Naive thymus-derived CD4-positive, alpha-beta T cell (primary cell): ENCODE measurements around the gene ABCF3. TPM values are rescaled to one million over a fixed set of nuclear protein-coding genes. Genes with fewer than 3 reads are reported as not detected.

Source experiments
- ATAC-seq: fragments of 150-1000 bp; cut with Tn5 transposase; 2 replicates; pipeline ENCODE4 v1.10.0; 2021; ENCODE audit warnings: mild to moderate bottlenecking, moderate library complexity
- CTCF ChIA-PET: fragments of 350-600 bp; sonication (Branson Sonifier 250); formaldehyde crosslinking; loops from one replicate; lab custom pipeline; 2021; ENCODE audit warnings: antibody characterized with exemption; lab: Charles Lee
- POLR2A ChIA-PET: fragments of 350-600 bp; sonication (Branson Sonifier 250); formaldehyde crosslinking; loops from one replicate; lab custom pipeline; 2021; ENCODE audit warnings: antibody characterized with exemption, inconsistent platforms; lab: Charles Lee
- DNase-seq, 9 donors: peaks; one replicate each; pipeline versions ENCODE4 v3.0.0 to v3.0.0-alpha.2; 2020 to 2022; ENCODE audit warnings: mixed read lengths in 1 of 9
- H3K27ac ChIP-seq: one replicate; pipeline ENCODE4 v1.7.0; 2013; ENCODE audit warnings: mild to moderate bottlenecking, low read depth, low read length, moderate library complexity
- H3K27me3 ChIP-seq, 2 donors: one replicate each; pipeline ENCODE4 v1.7.0; 2013; ENCODE audit warnings: low read length in 2 of 2, mild to moderate bottlenecking in 2 of 2, moderate library complexity in 2 of 2; ENCODE audit not compliant: control insufficient read depth in 2 of 2, insufficient read depth in 2 of 2
- H3K36me3 ChIP-seq, 3 experiments: 1 replicate in 2 of 3; 2 replicates in 1 of 3; pipeline ENCODE4 v1.7.0; 2013; ENCODE audit warnings: low read length in 3 of 3, mild to moderate bottlenecking in 3 of 3, moderate library complexity in 1 of 3; ENCODE audit not compliant: insufficient read depth in 3 of 3, control insufficient read depth in 2 of 3
- H3K4me1 ChIP-seq, 2 donors: one replicate each; pipeline ENCODE4 v1.7.0; 2013; ENCODE audit warnings: low read length in 2 of 2, mild to moderate bottlenecking in 2 of 2, moderate library complexity in 1 of 2; ENCODE audit not compliant: control insufficient read depth in 2 of 2, insufficient read depth in 2 of 2
- H3K4me3 ChIP-seq: 2 replicates; pipeline ENCODE4 v1.7.0; 2013; ENCODE audit warnings: mild to moderate bottlenecking, low read length
- H3K9me3 ChIP-seq, 3 experiments: 1 replicate in 2 of 3; 2 replicates in 1 of 3; pipeline ENCODE4 v1.7.0; 2013; ENCODE audit warnings: low read length in 3 of 3; ENCODE audit not compliant: control insufficient read depth in 2 of 3
- H3K27ac Mint-ChIP-seq, 9 donors: one replicate each; pipeline ENCODE4 v1.8.0; 2020 to 2022; ENCODE audit warnings: mixed read lengths in 9 of 9, mild to moderate bottlenecking in 8 of 9, moderate library complexity in 5 of 9, inconsistent platforms in 2 of 9
- H3K27me3 Mint-ChIP-seq, 5 donors: one replicate each; pipeline ENCODE4 v1.8.0; 2021 to 2022; ENCODE audit warnings: mixed read lengths in 5 of 5, mild to moderate bottlenecking in 1 of 5
- H3K36me3 Mint-ChIP-seq, 5 donors: one replicate each; pipeline ENCODE4 v1.8.0; 2020 to 2022; ENCODE audit warnings: mixed read lengths in 5 of 5, mild to moderate bottlenecking in 3 of 5, inconsistent platforms in 1 of 5
- H3K4me1 Mint-ChIP-seq, 7 donors: one replicate each; pipeline ENCODE4 v1.8.0; 2020 to 2022; ENCODE audit warnings: mixed read lengths in 7 of 7, mild to moderate bottlenecking in 3 of 7, inconsistent platforms in 1 of 7
- H3K4me3 Mint-ChIP-seq, 10 donors: one replicate each; pipeline ENCODE4 v1.8.0; 2020 to 2022; ENCODE audit warnings: mild to moderate bottlenecking in 10 of 10, mixed read lengths in 10 of 10, moderate library complexity in 6 of 10, inconsistent platforms in 2 of 10
- H3K9me3 Mint-ChIP-seq, 11 donors: one replicate each; pipeline ENCODE4 v1.8.0; 2020 to 2022; ENCODE audit warnings: mixed read lengths in 11 of 11, mild to moderate bottlenecking in 4 of 11, inconsistent platforms in 1 of 11, moderate library complexity in 1 of 11
- intact Hi-C, 2 donors: fragments of 100-400 bp; cut with micrococcal nuclease; formaldehyde crosslinking; loops; one replicate each; pipeline ENCODE4 v1.15.1; 2023
- polyA plus RNA-seq, 2 donors: library from polyadenylated mRNA; unstranded; fragments of 300-500 nt; fragmentation: Illumina TruSeq; gene quantifications; one replicate each; pipeline ENCODE4 v1.2.3, GENCODE V29; 2021
- total RNA-seq, 6 experiments: library from RNA in 5 of 6; stranded (reverse) in 5 of 6; gene quantifications; 1 replicate in 5 of 6; 2 replicates in 1 of 6; pipeline ENCODE4 v1.2.3 and lab custom pipeline; 2021 to 2026

Gene ABCF3
- total and polyA plus RNA-seq, 7 experiments from 2014 or later = 47.0 to 153 (median 102) TPM

DNA sequence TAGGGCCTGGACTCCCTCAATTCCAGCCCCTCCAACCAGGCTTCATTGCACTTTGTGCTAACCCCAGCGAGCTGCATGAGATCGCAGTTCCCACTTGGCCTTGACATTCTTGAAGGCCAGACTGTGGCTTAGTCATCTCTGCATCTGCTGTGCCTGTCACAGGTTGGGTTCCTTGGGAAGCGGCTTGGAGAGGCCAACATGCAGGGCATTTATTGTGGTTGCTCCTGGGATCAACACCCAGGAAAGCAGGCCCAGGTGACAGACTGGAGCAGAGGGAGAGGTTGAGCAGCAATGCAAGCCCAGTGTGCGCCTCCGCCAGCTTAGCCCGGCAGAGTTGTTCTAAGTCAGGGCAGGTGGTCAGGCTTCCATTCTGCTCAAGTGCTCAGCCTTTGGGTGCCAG, 10.5 kb downstream of the ABCF3 start:
- Histone ChIP-seq H3K27ac (no peak overlapping the region), H3K36me3 (peaks cover 10 to 40% (median 14%) of the 10 kb centered on the region in 3 experiments), H3K27me3 (no peaks in the 10 kb centered on the region), H3K4me1 (no peaks in the 10 kb centered on the region), H3K4me3 (no peak overlapping the region), H3K9me3 (no peaks in the 10 kb centered on the region)
- no peak for DNase-seq
- ChIA-PET CTCF (no interaction called here), POLR2A (no interaction called here)
- Mint-ChIP-seq H3K4me3 (no peak overlapping the region), H3K36me3 (peaks cover 4 to 27% (median 15%) of the 10 kb centered on the region in 5 donors), H3K27ac (no peak overlapping the region), H3K9me3 (peaks cover 0 to 2% (median 0%) of the 10 kb centered on the region in 11 donors), H3K4me1 (no peaks in the 10 kb centered on the region), H3K27me3 (no peaks in the 10 kb centered on the region)
- no peak for ATAC-seq
- intact Hi-C loops = no loop called here

DNA sequence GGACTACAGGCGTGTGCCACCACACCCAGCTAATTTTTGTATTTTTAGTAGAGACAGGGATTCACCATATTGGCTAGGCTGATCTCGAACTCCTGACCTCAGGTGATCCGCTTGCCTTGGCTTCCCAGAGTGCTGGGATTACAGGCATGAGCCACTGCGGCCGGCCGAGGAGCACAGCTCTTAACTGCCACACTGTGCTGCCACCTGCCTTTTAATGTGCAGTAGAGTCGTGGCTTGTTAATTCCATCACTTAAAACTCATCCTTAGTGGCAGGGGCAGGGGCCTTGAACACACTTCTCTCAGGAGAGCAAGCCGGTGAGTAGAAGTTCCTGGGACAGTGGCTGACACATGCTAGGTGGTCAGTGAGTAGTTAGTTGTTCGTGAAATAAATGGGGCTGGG, 12.5 kb downstream of the ABCF3 start:
- ChIA-PET CTCF (interaction anchor here (0.7 kb wide), 1 partner anchor 30 kb away, joined by 3 read pairs; no protein-coding TSS in a partner anchor), POLR2A (interaction anchor here (0.5 kb wide), 1 partner anchor 751 kb away, joined by 3 read pairs; no protein-coding TSS in a partner anchor)
- intact Hi-C loops = no loop called here
- H3K9me3 ChIP-seq = no peaks in the 10 kb centered on the region
- H3K27me3 Mint-ChIP-seq = no peaks in the 10 kb centered on the region
- DNase-seq = no peak
- H3K4me1 Mint-ChIP-seq = no peaks in the 10 kb centered on the region
- peaks cover 0 to 15% (median 9%) of the 10 kb centered on the region in 5 donors for H3K36me3 Mint-ChIP-seq
- no peak overlapping the region for H3K27ac ChIP-seq
- peaks cover 4 to 20% (median 12%) of the 10 kb centered on the region in 3 experiments for H3K36me3 ChIP-seq
- H3K27ac Mint-ChIP-seq = no peak overlapping the region
- H3K9me3 Mint-ChIP-seq = peaks cover 0 to 2% (median 0%) of the 10 kb centered on the region in 11 donors
- no peak overlapping the region for H3K4me3 ChIP-seq
- H3K4me3 Mint-ChIP-seq = no peak overlapping the region
- H3K4me1 ChIP-seq = no peaks in the 10 kb centered on the region
- ATAC-seq = no peak
- H3K27me3 ChIP-seq = no peaks in the 10 kb centered on the region

DNA sequence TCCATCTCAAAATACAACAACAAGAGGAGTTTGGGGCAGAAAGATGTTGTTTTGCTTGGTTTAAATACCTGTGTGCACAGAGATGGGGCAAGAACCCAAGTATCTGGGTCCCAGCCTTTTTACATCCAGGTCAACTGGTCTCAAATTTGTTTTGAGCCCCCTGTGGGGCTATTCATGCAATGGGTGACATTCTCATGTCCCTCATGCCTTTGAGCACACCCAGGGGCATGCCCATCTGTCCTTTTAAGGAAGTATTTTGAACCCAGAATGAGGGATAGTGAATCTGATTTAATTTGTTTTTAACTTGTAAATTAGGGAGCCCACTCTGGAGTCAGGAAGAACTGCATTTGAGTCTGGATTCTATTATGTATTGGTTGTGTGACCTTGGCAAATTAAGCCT, 14.8 kb downstream of the ABCF3 start:
- Histone ChIP-seq H3K36me3 (peaks cover 0 to 2% (median 0%) of the 10 kb centered on the region in 3 experiments), H3K9me3 (no peaks in the 10 kb centered on the region), H3K4me1 (no peaks in the 10 kb centered on the region), H3K27me3 (no peaks in the 10 kb centered on the region), H3K4me3 (no peak overlapping the region), H3K27ac (no peak overlapping the region)
- intact Hi-C loops = no loop called here
- Mint-ChIP-seq H3K27me3 (peaks cover under 1 to 5% (median 3%) of the 10 kb centered on the region in 5 donors), H3K36me3 (peaks cover 0 to 3% (median 0%) of the 10 kb centered on the region in 5 donors), H3K27ac (no peak overlapping the region), H3K9me3 (peaks cover 0 to 2% (median 0%) of the 10 kb centered on the region in 11 donors), H3K4me3 (no peak overlapping the region), H3K4me1 (no peaks in the 10 kb centered on the region)
- no peak for DNase-seq
- ChIA-PET POLR2A (no interaction called here), CTCF (interaction anchor here (0.6 kb wide), 1 partner anchor 14 kb away, joined by 4 read pairs; no protein-coding TSS in a partner anchor)
- no peak for ATAC-seq

DNA sequence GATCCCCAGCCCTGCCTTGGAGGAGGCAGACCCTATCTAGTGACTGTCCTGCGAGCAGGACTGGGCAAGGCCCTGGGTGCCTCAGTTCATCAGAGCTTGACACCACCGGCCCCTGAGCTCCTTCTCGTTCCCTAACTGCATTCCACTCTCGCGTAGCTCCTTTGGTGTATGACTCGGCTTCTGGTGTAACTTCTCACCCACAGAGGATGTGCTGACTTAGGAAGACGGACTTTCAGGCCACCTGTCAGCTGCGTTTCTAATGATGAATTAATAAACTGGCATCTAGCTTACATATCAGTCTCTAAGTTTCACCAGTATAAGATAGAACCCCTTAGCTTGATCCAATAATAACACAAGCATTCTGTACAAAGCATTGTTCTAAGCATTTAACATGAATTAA, 17.5 kb downstream of the ABCF3 start:
- intact Hi-C loops = no loop called here
- no peaks in the 10 kb centered on the region for H3K9me3 Mint-ChIP-seq
- H3K4me3 Mint-ChIP-seq = no peak overlapping the region
- Histone ChIP-seq H3K27ac (no peak overlapping the region), H3K27me3 (no peaks in the 10 kb centered on the region), H3K4me3 (no peak overlapping the region), H3K36me3 (no peaks in the 10 kb centered on the region), H3K4me1 (no peaks in the 10 kb centered on the region), H3K9me3 (no peaks in the 10 kb centered on the region)
- no peak overlapping the region for H3K27ac Mint-ChIP-seq
- no peak for DNase-seq
- H3K27me3 Mint-ChIP-seq = peaks cover 10 to 21% (median 19%) of the 10 kb centered on the region in 5 donors
- ChIA-PET CTCF (interaction anchor here (1.4 kb wide), 1 partner anchor 24 kb away, joined by 4 read pairs; no protein-coding TSS in a partner anchor), POLR2A (interaction anchor here (0.8 kb wide), 1 partner anchor 11 kb away, joined by 3 read pairs; no protein-coding TSS in a partner anchor)
- H3K4me1 Mint-ChIP-seq = no peaks in the 10 kb centered on the region
- no peak for ATAC-seq
- no peaks in the 10 kb centered on the region for H3K36me3 Mint-ChIP-seq

DNA sequence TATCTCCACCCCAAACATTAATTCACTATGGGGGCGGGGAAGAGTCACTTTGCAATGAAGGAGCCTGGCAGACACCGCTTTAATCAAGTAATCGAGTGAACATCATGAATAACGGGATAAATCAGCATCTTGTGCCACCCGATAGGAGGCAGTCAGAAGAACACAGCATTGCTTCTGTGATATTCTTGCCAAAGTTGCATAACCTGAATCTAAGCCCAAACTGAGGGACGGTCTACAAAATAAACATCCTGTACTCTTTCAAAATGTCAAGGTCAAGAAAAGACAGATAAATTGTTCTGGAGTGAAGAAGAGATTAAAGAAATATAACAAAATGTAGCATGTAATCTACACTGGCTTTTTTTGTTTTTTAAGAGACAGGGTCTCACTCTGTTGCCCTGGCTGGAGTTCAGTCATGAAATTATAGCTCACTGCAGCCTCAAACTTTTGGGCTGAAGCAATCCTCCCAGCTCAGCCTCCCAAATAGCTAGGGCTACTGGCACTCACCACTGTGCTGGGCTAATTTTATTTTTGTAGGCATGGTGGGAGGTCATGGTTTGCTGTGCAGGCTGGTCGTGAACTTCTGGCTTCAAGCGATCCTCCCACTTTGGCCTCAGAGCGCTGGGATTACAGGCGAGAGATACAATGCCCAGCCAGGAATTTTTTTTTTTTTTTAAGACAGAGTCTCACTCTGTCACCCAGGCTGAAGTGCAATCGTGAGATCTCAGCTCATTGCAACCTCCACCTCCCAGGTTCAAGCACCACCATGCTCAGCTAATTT, 23.3 kb downstream of the ABCF3 start:
- Mint-ChIP-seq H3K9me3 (no peaks in the 10 kb centered on the region), H3K36me3 (no peaks in the 10 kb centered on the region), H3K27ac (no peak overlapping the region), H3K4me1 (no peaks in the 10 kb centered on the region), H3K27me3 (peaks cover 13 to 21% (median 19%) of the 10 kb centered on the region in 5 donors), H3K4me3 (no peak overlapping the region)
- POLR2A ChIA-PET = no interaction called here
- DNase-seq (no peak), ATAC-seq (no peak)
- Histone ChIP-seq H3K36me3 (no peaks in the 10 kb centered on the region), H3K27ac (no peak overlapping the region), H3K9me3 (no peaks in the 10 kb centered on the region), H3K4me3 (no peak overlapping the region), H3K4me1 (no peaks in the 10 kb centered on the region), H3K27me3 (no peaks in the 10 kb centered on the region)
- intact Hi-C loops = no loop called here
- CTCF ChIA-PET = no interaction called here

DNA sequence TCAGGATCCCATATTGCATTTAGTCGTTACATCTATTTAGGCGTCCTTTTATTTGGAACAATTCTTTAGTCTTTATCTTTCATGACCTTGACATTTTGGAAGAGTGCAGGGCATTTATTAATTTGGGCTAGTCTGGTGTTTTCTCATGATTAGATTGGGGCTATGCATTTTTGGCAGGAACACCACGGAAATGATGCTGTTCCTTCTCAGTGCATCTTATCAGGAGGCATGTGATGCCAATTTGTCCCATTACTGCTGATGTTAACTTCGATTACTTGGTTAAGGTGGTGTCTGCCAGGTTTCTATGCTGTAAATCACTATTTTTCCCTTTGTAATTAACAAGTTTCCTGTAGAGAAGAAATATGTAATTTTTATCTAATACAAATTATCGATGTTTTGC, 25.3 kb downstream of the ABCF3 start:
- no peaks in the 10 kb centered on the region for H3K4me1 ChIP-seq
- intact Hi-C loops = no loop called here
- no peaks in the 10 kb centered on the region for H3K4me1 Mint-ChIP-seq
- no peak overlapping the region for H3K4me3 ChIP-seq
- H3K9me3 ChIP-seq = no peaks in the 10 kb centered on the region
- H3K27ac ChIP-seq = no peak overlapping the region
- no peaks in the 10 kb centered on the region for H3K36me3 ChIP-seq
- DNase-seq (no peak), ATAC-seq (no peak)
- H3K4me3 Mint-ChIP-seq = no peak overlapping the region
- H3K9me3 Mint-ChIP-seq = no peaks in the 10 kb centered on the region
- no peak overlapping the region for H3K27ac Mint-ChIP-seq
- H3K27me3 ChIP-seq = no peaks in the 10 kb centered on the region
- no peaks in the 10 kb centered on the region for H3K36me3 Mint-ChIP-seq
- CTCF ChIA-PET = no interaction called here
- peaks cover 10 to 19% (median 16%) of the 10 kb centered on the region in 5 donors for H3K27me3 Mint-ChIP-seq
- POLR2A ChIA-PET = no interaction called here
